Small intestine (tissue), 16 donors: Measurements from ENCODE around the gene B3GALNT1. TPM values are rescaled to one million over a fixed set of nuclear protein-coding genes. Genes with fewer than 3 reads are reported as not detected.

Experiments used
- DNase-seq, 2 donors: peaks; one replicate each; pipeline versions ENCODE4 v3.0.0 to v3.0.0-alpha.2; 2013
- FAIRE-seq: peaks from 2 replicates; lab custom pipeline; 2012; peaks lifted over from hg19 to GRCh38; lab: Jason Lieb, UNC
- H3K27ac ChIP-seq, 3 donors: one replicate each; pipeline ENCODE4 v1.5.1; 2013; ENCODE audit warnings: low read length in 2 of 3, mild to moderate bottlenecking in 2 of 3, control low read depth in 1 of 3, inconsistent platforms in 1 of 3, low read depth in 1 of 3, moderate library complexity in 1 of 3
- H3K27me3 ChIP-seq, 3 donors: one replicate each; pipeline ENCODE4 v1.6.1; 2013; ENCODE audit warnings: low read length in 3 of 3, inconsistent platforms in 1 of 3; ENCODE audit not compliant: control insufficient read depth in 3 of 3, insufficient read depth in 3 of 3
- H3K36me3 ChIP-seq, 3 donors: one replicate each; pipeline ENCODE4 v1.6.1; 2013; ENCODE audit warnings: low read length in 3 of 3, inconsistent platforms in 1 of 3, low read depth in 1 of 3, mild to moderate bottlenecking in 1 of 3, moderate library complexity in 1 of 3; ENCODE audit not compliant: control insufficient read depth in 3 of 3, insufficient read depth in 2 of 3
- H3K4me1 ChIP-seq, 3 donors: one replicate each; pipeline ENCODE4 v1.6.1; 2013; ENCODE audit warnings: low read length in 2 of 3, inconsistent platforms in 1 of 3, low read depth in 1 of 3, mild to moderate bottlenecking in 1 of 3, moderate library complexity in 1 of 3; ENCODE audit not compliant: control insufficient read depth in 3 of 3, insufficient read depth in 2 of 3
- H3K4me3 ChIP-seq, 3 donors: one replicate each; pipeline ENCODE4 v1.5.1; 2013; ENCODE audit warnings: low read length in 3 of 3, control low read depth in 1 of 3, inconsistent platforms in 1 of 3, low read depth in 1 of 3, mild to moderate bottlenecking in 1 of 3, moderate library complexity in 1 of 3
- H3K9me3 ChIP-seq, 2 donors: one replicate each; pipeline ENCODE4 v1.6.1; 2013; ENCODE audit warnings: low read depth in 1 of 2, low read length in 1 of 2; ENCODE audit not compliant: control insufficient read depth in 2 of 2, insufficient read depth in 1 of 2
- WGBS, 3 donors: extraction: QIAGEN DNeasy Blood & Tissue Kit; methylation state at CpG; one replicate each; pipeline ENCODE4 v1.1.7; 2013; 5-methylcytosine and 5-hydroxymethylcytosine counted together
- long read RNA-seq, 10 donors: transcript quantifications; one replicate each; lab custom pipeline, GENCODE V29; 2026
- polyA plus RNA-seq, 4 donors: library from polyadenylated mRNA; stranded (reverse) in 3 of 4; unstranded in 1 of 4; fragments of 200-250 nt in 3 of 4; fragments of 120-200 nt in 1 of 4; gene quantifications; one replicate each; pipeline versions ENCODE4 v1.2.1 to v1.2.3, GENCODE V29; 2013
- donor health status: healthy with polysubstance abuse.
- donor health status: control.
- donor health status: control.
- donor health status: Bipolar disorder and iron deficiency.
- donor health status: healthy.

The B3GALNT1 gene, protein sequence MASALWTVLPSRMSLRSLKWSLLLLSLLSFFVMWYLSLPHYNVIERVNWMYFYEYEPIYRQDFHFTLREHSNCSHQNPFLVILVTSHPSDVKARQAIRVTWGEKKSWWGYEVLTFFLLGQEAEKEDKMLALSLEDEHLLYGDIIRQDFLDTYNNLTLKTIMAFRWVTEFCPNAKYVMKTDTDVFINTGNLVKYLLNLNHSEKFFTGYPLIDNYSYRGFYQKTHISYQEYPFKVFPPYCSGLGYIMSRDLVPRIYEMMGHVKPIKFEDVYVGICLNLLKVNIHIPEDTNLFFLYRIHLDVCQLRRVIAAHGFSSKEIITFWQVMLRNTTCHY
- 1 to 10 TPM in 2 of 4 donors, under 1 TPM in 1, not detected in 1; 0.81 to 9.7 (median 4.3) TPM for polyA plus RNA-seq
- long read RNA-seq, donor 1: 0 reads
- long read RNA-seq, donor 2: 0 reads
- long read RNA-seq, donor 3, partial matches to known transcripts: 0 of 3 reads
- long read RNA-seq, donor 3, other reads (novel, unspliced or antisense): 0 of 3 reads
- long read RNA-seq, donor 4: 0 reads
- long read RNA-seq, donor 5: 0 reads
- long read RNA-seq, donor 6, partial matches to known transcripts: 0 of 3 reads
- long read RNA-seq, donor 6, other reads (novel, unspliced or antisense): 0 of 3 reads
- long read RNA-seq, donor 7: 0 reads
- long read RNA-seq, donor 8: 0 reads
- long read RNA-seq, donor 9: 0 reads
- long read RNA-seq, donor 10, transcript B3GALNT1-201 (5 exons, 3,313 nt): major isoform, 5 of 9 reads
- long read RNA-seq, donor 10, partial matches to known transcripts: 0 of 9 reads
- long read RNA-seq, donor 10, other reads (novel, unspliced or antisense): 0 of 9 reads

DNA sequence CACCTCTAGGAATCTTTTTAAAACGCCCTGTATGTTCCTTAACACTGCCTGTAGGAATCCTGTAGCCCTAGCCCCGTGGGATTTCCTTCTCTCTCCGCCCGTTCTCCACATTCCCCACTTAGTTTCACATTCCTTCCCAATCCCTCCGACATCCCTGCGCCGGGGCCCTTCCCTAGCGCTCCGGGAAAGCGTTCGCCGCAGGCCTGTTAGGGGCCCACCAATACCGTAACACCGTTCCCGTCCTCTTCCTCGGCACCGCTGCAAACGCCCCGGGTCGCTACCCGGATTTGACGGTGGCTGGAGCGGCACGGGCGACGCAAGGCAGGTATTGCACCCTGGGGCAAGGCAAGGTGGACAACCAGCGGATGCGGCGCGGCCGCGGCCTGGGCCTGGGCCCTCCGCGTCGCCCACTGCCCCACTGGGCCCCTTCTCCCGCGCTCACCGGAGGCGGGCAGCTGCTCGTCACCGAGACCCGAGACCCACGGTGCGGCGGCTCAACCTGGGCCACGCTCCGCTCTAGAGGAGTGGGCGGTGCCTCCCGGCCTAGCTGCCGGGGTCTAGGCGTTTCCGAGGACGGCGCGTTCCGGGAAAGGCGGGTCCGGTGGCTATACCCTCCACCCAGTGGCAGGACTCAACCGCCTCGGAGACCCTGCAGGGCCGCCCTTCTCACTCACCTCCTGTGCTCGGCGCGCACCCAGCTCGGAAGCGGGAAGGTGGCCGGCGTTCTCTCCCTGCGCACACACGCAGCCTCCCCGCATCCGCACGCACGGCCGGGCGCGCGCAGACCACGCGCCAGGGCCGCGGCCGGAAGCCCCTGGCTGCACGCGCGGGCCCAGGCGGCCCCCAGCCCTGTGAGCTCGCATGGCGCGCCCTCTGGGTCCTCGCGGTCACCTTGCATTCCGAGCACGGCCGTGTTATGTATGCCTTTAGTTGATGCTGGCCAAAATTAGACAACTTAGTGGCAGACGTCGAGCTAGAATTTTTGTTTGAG lies at the start of gene B3GALNT1:
B3GALNT1 (minus strand) TSS at position 789 of the 991 bp plus-strand sequence. CDS start 18,595 bp downstream, outside the sequence.
- WGBS, 3 donors: 1 to 5% (median 2%) methylated on average over 67 to 97 of the region's 97 CpGs
- Histone ChIP-seq H3K4me1 (peaks cover 0 to 20% (median 2%) of the 10 kb centered on the region in 3 donors), H3K9me3 (no peaks in the 10 kb centered on the region), H3K36me3 (no peaks in the 10 kb centered on the region), H3K27ac (peak within 1 kb of the TSS in 2 of 3 donors; percentile 22 to 59), H3K27me3 (no peaks in the 10 kb centered on the region), H3K4me3 (peak within 1 kb of the TSS; percentile 56 to 66 (median 62))
- FAIRE-seq (no peak), DNase-seq (peak; percentile 16 to 83)

DNA sequence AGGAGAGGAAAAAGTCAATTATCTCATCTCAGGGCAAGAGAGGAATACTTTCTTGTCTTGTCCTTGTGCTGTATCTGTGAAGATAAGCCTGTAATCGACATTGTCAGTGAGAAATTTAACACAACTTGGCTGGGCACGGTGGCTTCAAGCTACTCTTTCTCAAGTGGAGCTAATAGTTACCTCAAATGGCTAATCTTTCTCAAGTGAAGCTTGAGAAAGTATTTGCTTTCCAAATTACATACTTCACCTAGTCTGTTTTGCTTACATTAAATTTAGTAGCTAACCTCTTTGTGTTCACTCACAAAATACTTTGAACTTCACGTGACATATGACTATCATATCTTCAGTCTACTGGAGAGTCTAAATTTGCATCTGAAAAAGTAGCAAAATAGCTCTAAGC lies 48.3 kb upstream of the B3GALNT1 start:
- Histone ChIP-seq H3K27me3 (no peaks in the 10 kb centered on the region), H3K27ac (no peak overlapping the region), H3K36me3 (no peaks in the 10 kb centered on the region), H3K4me1 (no peaks in the 10 kb centered on the region), H3K9me3 (no peaks in the 10 kb centered on the region), H3K4me3 (no peak overlapping the region)
- WGBS, 3 donors: 43 to 63% (median 44%) methylated on average over 3 of the region's 3 CpGs
- DNase-seq (no peak), FAIRE-seq (no peak)

DNA sequence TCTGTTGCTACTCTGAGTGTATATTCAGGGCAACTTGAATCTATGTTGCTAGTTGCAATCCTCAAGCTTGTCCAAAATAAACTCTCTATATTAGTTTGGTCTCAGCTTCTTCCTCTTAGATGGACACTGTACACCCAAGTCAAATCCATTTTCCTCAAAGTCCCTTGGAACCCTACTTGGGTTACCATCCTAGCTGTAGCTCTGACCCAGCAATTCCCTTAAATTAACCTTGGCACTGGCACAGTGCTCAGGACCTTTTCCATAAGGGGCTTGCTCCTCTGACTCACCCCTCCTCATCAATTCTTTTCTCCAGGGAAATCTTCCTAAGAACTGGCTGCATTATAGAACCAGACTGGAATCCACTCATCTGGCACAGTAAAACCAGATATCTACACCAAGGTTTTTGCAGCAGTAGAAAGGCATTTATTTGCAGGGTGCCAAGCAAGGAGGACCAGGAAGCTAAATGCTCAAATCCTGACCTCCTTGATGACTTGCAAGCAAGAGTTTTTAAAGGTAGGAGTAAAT lies 44.9 kb upstream of the B3GALNT1 start:
- H3K4me1 ChIP-seq: no peaks in the 10 kb centered on the region
- H3K27me3 ChIP-seq: no peaks in the 10 kb centered on the region
- H3K4me3 ChIP-seq: no peak overlapping the region
- no peaks in the 10 kb centered on the region for H3K36me3 ChIP-seq
- no peaks in the 10 kb centered on the region for H3K9me3 ChIP-seq
- no peak overlapping the region for H3K27ac ChIP-seq
- FAIRE-seq (no peak), DNase-seq (no peak)

DNA sequence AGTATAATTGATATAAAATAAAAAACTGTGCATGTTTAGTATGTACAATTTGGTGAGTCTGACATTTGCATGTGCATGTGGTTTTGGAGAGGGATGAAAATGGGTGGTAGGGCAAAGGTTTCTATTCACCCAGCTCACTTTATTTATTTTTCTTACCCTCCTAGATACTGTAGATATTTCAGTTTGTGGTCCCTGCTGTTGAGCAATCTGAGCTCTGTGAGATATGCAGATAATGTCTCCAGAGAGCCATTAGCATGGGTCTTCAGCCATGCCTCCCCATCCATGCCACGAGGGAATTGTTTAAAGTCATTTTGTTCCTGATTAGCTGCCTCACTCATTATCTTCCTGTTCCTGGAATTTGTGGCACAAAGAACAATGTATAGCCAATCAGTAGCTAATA lies 44.4 kb upstream of the B3GALNT1 start:
- Histone ChIP-seq H3K9me3 (no peaks in the 10 kb centered on the region), H3K36me3 (no peaks in the 10 kb centered on the region), H3K4me1 (no peaks in the 10 kb centered on the region), H3K27me3 (no peaks in the 10 kb centered on the region), H3K27ac (no peak overlapping the region), H3K4me3 (no peak overlapping the region)
- 7 to 32% (median 24%) methylated on average over 1 of the region's 1 CpG for WGBS, 3 donors
- DNase-seq: no peak
- FAIRE-seq: no peak

DNA sequence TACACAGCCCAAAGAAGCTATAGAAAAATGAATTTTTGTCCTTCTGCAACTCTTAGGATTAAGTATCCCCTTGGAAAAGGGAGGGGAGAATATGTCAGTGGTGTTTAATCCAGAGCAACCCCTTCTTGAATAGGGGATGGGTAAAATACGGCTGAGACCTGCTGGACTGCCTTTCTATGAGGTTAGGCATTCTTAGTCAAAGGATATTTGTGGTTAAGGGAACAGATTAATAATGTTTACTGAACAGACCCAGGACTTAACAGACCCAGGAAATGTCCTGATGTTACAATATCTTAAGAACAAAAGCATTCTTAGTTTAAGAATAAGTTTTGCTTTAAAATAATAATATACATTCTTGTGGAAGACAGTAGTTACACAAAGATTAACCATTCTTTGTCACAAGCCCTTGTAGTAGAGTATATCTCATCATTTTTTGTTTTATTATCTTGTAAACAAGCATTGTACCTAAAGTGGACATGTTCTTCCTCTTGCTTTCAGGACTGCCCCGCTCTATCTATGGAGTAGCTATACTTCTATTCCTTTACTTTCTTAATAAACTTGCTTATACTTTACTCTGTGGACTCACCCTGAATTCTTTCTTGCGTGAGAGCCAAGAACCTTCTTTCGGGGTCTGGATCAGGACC lies 43.8 kb upstream of the B3GALNT1 start:
- Histone ChIP-seq H3K4me3 (no peak overlapping the region), H3K27me3 (no peaks in the 10 kb centered on the region), H3K36me3 (no peaks in the 10 kb centered on the region), H3K9me3 (no peaks in the 10 kb centered on the region), H3K4me1 (no peaks in the 10 kb centered on the region), H3K27ac (no peak overlapping the region)
- FAIRE-seq (no peak), DNase-seq (no peak)
- WGBS, 3 donors: 73 to 86% (median 80%) methylated on average over 4 of the region's 4 CpGs

DNA sequence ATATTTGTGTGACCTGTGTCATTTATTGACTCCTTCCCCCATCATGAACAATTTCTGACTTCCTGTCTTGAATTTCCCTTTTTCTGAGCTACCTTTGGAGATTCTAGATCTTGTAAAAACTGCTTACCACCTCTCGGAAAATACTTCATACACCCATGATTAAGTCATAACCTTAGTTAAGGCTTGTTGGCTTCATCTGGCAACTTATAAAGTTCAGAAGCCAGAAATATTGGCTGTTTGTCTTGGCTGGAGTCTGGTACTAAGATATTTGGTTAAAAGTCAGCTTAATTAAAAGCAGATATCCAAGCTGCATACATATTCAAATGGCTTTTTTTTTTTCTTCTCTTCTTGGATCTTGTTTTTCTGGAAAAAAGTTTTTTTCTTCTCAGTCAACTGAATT lies 37.3 kb upstream of the B3GALNT1 start:
- Histone ChIP-seq H3K27me3 (no peaks in the 10 kb centered on the region), H3K4me1 (no peaks in the 10 kb centered on the region), H3K36me3 (no peaks in the 10 kb centered on the region), H3K4me3 (no peak overlapping the region), H3K9me3 (no peaks in the 10 kb centered on the region), H3K27ac (no peak overlapping the region)
- DNase-seq (no peak), FAIRE-seq (no peak)
- 73 to 84% (median 79%) methylated on average over 1 of the region's 1 CpG for WGBS, 3 donors

DNA sequence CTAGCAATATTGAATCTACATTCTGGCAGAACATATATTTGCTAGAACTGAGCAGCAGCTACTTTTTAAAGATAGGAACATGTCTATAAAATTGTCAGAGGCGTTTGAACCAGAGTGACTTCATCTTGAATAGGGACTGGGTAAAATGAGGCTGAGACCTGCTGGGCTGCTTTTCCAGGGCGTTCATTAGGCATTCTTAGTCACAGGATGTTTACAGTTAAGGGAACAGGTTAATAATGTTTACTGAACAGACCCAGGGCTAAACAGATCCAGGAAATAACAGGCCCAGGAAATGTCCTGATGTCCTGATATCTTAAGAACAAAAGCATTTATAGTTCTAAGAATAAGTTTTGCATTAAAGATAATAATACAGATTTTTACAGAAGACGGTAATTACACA lies 34.5 kb upstream of the B3GALNT1 start:
- FAIRE-seq: no peak

More for the DNA sequence above, 34.5 kb upstream of the B3GALNT1 start:
- H3K27me3 ChIP-seq: no peaks in the 10 kb centered on the region
- H3K4me3 ChIP-seq: no peak overlapping the region
- H3K27ac ChIP-seq: no peak overlapping the region
- H3K9me3 ChIP-seq: no peaks in the 10 kb centered on the region
- H3K36me3 ChIP-seq: no peaks in the 10 kb centered on the region
- no peaks in the 10 kb centered on the region for H3K4me1 ChIP-seq
- WGBS, 3 donors: 65 to 70% (median 67%) methylated on average over 3 of the region's 3 CpGs
- no peak for DNase-seq
